AG10803 (cell line): ENCODE data around the gene DOCK3.
"Not testable (repeated sequence)": the region's sequence is repeated elsewhere in the genome, so short reads cannot be mapped to it uniquely, and the experiment has no call there.

Experiments
- DNase-seq: peaks from one replicate; pipeline ENCODE4 v3.0.0; 2010; ENCODE audit warnings: low read depth
- H3K4me3 ChIP-seq: 2 replicates; pipeline ENCODE4 v1.5.1; 2011; ENCODE audit warnings: mild to moderate bottlenecking, low read length, control low read depth
- CTCF ChIP-seq: conservative IDR thresholded peaks from 2 replicates; pipeline ENCODE4 v1.5.1; 2011; ENCODE audit warnings: mild to moderate bottlenecking, low read length, control low read depth, inconsistent platforms

The DOCK3 gene

GRCh38 chr3:50923955-50924354 lies 249.2 kb downstream of the DOCK3 start:
- H3K4me3 ChIP-seq = no peak overlapping the region
- no peak for TF ChIP-seq CTCF
- DNase-seq = no peak

- DNase-seq = no peak
- H3K4me3 ChIP-seq = no peak overlapping the region
- no peak for TF ChIP-seq CTCF
Observed at GRCh38 chr3:50924638-50925037, 249.9 kb downstream of the DOCK3 start.

- H3K4me3 ChIP-seq = no peak overlapping the region
- TF ChIP-seq CTCF = no peak
- DNase-seq = no peak
Observed at GRCh38 chr3:50926868-50927267, 252.1 kb downstream of the DOCK3 start.

- DNase-seq = no peak
- TF ChIP-seq CTCF = no peak
- no peak overlapping the region for H3K4me3 ChIP-seq
Observed at GRCh38 chr3:50930371-50931208, 255.9 kb downstream of the DOCK3 start.

- H3K4me3 ChIP-seq, DNase-seq: not testable (repeated sequence)
Observed at GRCh38 chr3:50932918-50933317, 258.2 kb downstream of the DOCK3 start.

- no peak for TF ChIP-seq CTCF
- no peak for DNase-seq
- H3K4me3 ChIP-seq = no peak overlapping the region
Observed at GRCh38 chr3:50936389-50936788, 261.7 kb downstream of the DOCK3 start.

GRCh38 chr3:50947419-50947818 lies 272.7 kb downstream of the DOCK3 start:
- no peak for TF ChIP-seq CTCF
- no peak overlapping the region for H3K4me3 ChIP-seq
- no peak for DNase-seq
